Smooth muscle cell (in vitro differentiated cells): ENCODE data around the gene FAM200C. TPM values are rescaled to one million over a fixed set of nuclear protein-coding genes. Genes with fewer than 3 reads are reported as not detected.
A peak's percentile ranks its signal among the peaks of the same experiment; 100 is the strongest.

Experiments used
- DNase-seq: peaks from one replicate; lab custom pipeline; 2025; ENCODE audit not compliant: unreplicated experiment; lab: John Stamatoyannopoulos, UW
- H2AFZ ChIP-seq: fragments of 200-600 bp; sonication (generic); 2 replicates; pipeline ENCODE4 v1.6.0; 2016; ENCODE audit warnings: antibody characterized with exemption, low read depth, mild to moderate bottlenecking
- H3F3A ChIP-seq: fragments of 200-600 bp; sonication (generic); 2 replicates; pipeline ENCODE4 v1.6.0; 2017; ENCODE audit warnings: antibody characterized with exemption, low read depth
- H3K27ac ChIP-seq: fragments of 200-600 bp; sonication (generic); 2 replicates; pipeline ENCODE4 v1.5.1; 2016; ENCODE audit warnings: low read depth, mild to moderate bottlenecking
- H3K27me3 ChIP-seq: fragments of 200-600 bp; sonication (generic); 2 replicates; pipeline ENCODE4 v1.6.1; 2016; ENCODE audit warnings: low read depth, mild to moderate bottlenecking
- H3K36me3 ChIP-seq: fragments of 200-600 bp; sonication (generic); 2 replicates; pipeline ENCODE4 v1.5.1; 2016; ENCODE audit warnings: low read depth
- H3K4me1 ChIP-seq: fragments of 200-600 bp; sonication (generic); 2 replicates; pipeline ENCODE4 v1.5.1; 2016; ENCODE audit warnings: low read depth
- H3K4me2 ChIP-seq: fragments of 200-600 bp; sonication (generic); 2 replicates; pipeline ENCODE4 v1.6.0; 2016; ENCODE audit warnings: mild to moderate bottlenecking
- H3K4me3 ChIP-seq: fragments of 200-600 bp; sonication (generic); 2 replicates; pipeline ENCODE4 v1.5.1; 2016; ENCODE audit warnings: mild to moderate bottlenecking
- H3K79me2 ChIP-seq: fragments of 200-600 bp; sonication (generic); 2 replicates; pipeline ENCODE4 v1.6.0; 2016; ENCODE audit warnings: low read depth, mild to moderate bottlenecking
- H3K9ac ChIP-seq: fragments of 200-600 bp; sonication (generic); 2 replicates; pipeline ENCODE4 v1.6.0; 2016; ENCODE audit warnings: low read depth
- H3K9me3 ChIP-seq: fragments of 200-600 bp; sonication (generic); replicated peaks from 2 replicates; pipeline ENCODE4 v1.5.1; 2016; ENCODE audit warnings: low read depth
- H4K20me1 ChIP-seq: fragments of 200-600 bp; sonication (generic); 2 replicates; pipeline ENCODE4 v1.6.0; 2016; ENCODE audit warnings: low read depth
- WGBS: methylation state at CpG from one replicate; pipeline ENCODE4 v1.1.7; 2016; ENCODE audit warnings: low lambda C conversion rate; 5-methylcytosine and 5-hydroxymethylcytosine counted together
- polyA plus RNA-seq: library from polyadenylated mRNA; unstranded; fragments of >200 nt; fragmentation: Nextera tagmentation; extraction: Ambion mirVana; gene quantifications from 2 replicates; pipeline ENCODE4 v1.2.1, GENCODE V29; 2016
- total RNA-seq: library from RNA; depleted of rRNA; stranded (reverse); fragments of >200 nt; gene quantifications from 2 replicates; pipeline ENCODE4 v1.2.3, GENCODE V29; 2014
- TF ChIP-seq, protein P1 (sequence below): fragments of 200-600 bp; sonication (generic); IDR thresholded peaks from 2 replicates; pipeline ENCODE4 v1.5.1; 2017; ENCODE audit warnings: borderline replicate concordance, mild to moderate bottlenecking, antibody characterized with exemption; ENCODE audit not compliant: insufficient read depth, poor library complexity, severe bottlenecking

FAM200C gene
- total and polyA plus RNA-seq, 2 experiments from 2014 or later, result 1.5 to 1.8 TPM

- peaks cover 8% of the 10 kb centered on the region for H3F3A ChIP-seq
- no peaks in the 10 kb centered on the region for H3K27me3 ChIP-seq
- H3K9ac ChIP-seq, result no peak overlapping the region
- no peaks in the 10 kb centered on the region for H3K36me3 ChIP-seq
- no peaks in the 10 kb centered on the region for H3K9me3 ChIP-seq
- no peak overlapping the region for H3K4me2 ChIP-seq
- WGBS, result 23% methylated on average over 2 of the region's 2 CpGs
- H3K79me2 ChIP-seq, result no peaks in the 10 kb centered on the region
- peaks cover 12% of the 10 kb centered on the region for H3K4me1 ChIP-seq
- no peak overlapping the region for H3K27ac ChIP-seq
- DNase-seq, result no peak
- H2AFZ ChIP-seq, result no peak overlapping the region
- no peaks in the 10 kb centered on the region for H4K20me1 ChIP-seq
- TF ChIP-seq, protein P1, sequence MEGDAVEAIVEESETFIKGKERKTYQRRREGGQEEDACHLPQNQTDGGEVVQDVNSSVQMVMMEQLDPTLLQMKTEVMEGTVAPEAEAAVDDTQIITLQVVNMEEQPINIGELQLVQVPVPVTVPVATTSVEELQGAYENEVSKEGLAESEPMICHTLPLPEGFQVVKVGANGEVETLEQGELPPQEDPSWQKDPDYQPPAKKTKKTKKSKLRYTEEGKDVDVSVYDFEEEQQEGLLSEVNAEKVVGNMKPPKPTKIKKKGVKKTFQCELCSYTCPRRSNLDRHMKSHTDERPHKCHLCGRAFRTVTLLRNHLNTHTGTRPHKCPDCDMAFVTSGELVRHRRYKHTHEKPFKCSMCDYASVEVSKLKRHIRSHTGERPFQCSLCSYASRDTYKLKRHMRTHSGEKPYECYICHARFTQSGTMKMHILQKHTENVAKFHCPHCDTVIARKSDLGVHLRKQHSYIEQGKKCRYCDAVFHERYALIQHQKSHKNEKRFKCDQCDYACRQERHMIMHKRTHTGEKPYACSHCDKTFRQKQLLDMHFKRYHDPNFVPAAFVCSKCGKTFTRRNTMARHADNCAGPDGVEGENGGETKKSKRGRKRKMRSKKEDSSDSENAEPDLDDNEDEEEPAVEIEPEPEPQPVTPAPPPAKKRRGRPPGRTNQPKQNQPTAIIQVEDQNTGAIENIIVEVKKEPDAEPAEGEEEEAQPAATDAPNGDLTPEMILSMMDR, result no peak
- H3K4me3 ChIP-seq, result no peak overlapping the region
Measured at GRCh38 chr5:160367261-160367660, 32.6 kb downstream of the FAM200C start.

GRCh38 chr5:160366230-160366629 is 33.6 kb downstream of the FAM200C start:
- Histone ChIP-seq H3K4me3 (no peak overlapping the region), H3F3A (peaks cover 8% of the 10 kb centered on the region), H3K27ac (no peak overlapping the region), H4K20me1 (no peaks in the 10 kb centered on the region), H3K27me3 (no peaks in the 10 kb centered on the region), H3K79me2 (no peaks in the 10 kb centered on the region), H3K9me3 (no peaks in the 10 kb centered on the region), H2AFZ (no peak overlapping the region), H3K4me2 (no peak overlapping the region), H3K4me1 (peaks cover 12% of the 10 kb centered on the region), H3K9ac (no peak overlapping the region), H3K36me3 (no peaks in the 10 kb centered on the region)
- no peak for DNase-seq
- WGBS, result 87% methylated on average over 2 of the region's 2 CpGs
- TF ChIP-seq, protein P1, result no peak

- H3K9ac ChIP-seq, result no peak overlapping the region
- peak overlapping the region; percentile 80 for H2AFZ ChIP-seq
- H3K4me1 ChIP-seq, result peaks cover 16% of the 10 kb centered on the region
- no peaks in the 10 kb centered on the region for H3K9me3 ChIP-seq
- H3K27ac ChIP-seq, result peak overlapping the region; percentile 48
- H4K20me1 ChIP-seq, result no peaks in the 10 kb centered on the region
- no peaks in the 10 kb centered on the region for H3K27me3 ChIP-seq
- DNase-seq, result no peak
- peaks cover 8% of the 10 kb centered on the region for H3F3A ChIP-seq
- 73% methylated on average over 13 of the region's 13 CpGs for whole genome bisulfite sequencing
- TF ChIP-seq, protein P1, result no peak
- H3K79me2 ChIP-seq, result no peaks in the 10 kb centered on the region
- no peak overlapping the region for H3K4me3 ChIP-seq
- H3K4me2 ChIP-seq, result peak overlapping the region; percentile 47
- H3K36me3 ChIP-seq, result no peaks in the 10 kb centered on the region
Measured at GRCh38 chr5:160363660-160364395, 36.0 kb downstream of the FAM200C start.

DNA sequence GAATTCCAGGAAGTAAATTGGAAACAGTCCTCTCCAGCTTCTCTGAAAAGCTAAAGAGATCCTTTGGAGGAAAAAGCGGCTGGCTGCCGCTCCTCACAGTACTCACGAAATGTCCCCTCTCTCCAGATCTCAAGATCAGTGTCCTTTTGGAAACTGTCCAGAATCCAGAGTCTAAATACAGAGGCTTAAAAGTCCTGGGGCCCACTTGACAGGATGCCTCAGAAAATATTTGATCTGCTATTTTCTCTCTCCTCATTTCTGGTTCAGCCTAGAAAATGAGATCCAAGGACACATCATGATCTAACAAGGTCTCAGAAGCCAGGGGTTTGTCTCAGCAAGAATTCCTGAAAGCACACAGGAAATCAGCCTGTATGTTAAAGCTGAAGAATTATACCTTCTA is 36.6 kb downstream of the FAM200C start:
- H3K4me1 ChIP-seq, result peaks cover 16% of the 10 kb centered on the region
- no peaks in the 10 kb centered on the region for H3K27me3 ChIP-seq
- DNase-seq, result no peak
- H3K9ac ChIP-seq, result no peak overlapping the region
- peaks cover 8% of the 10 kb centered on the region for H3F3A ChIP-seq
- WGBS, result 46% methylated on average over 3 of the region's 3 CpGs
- no peaks in the 10 kb centered on the region for H4K20me1 ChIP-seq
- no peaks in the 10 kb centered on the region for H3K36me3 ChIP-seq
- H3K4me3 ChIP-seq, result no peak overlapping the region
- peak overlapping the region; percentile 47 for H3K4me2 ChIP-seq
- H3K27ac ChIP-seq, result peak overlapping the region; percentile 48
- H3K9me3 ChIP-seq, result no peaks in the 10 kb centered on the region
- peak overlapping the region; percentile 80 for H2AFZ ChIP-seq
- no peaks in the 10 kb centered on the region for H3K79me2 ChIP-seq
- TF ChIP-seq, protein P1, result no peak
